ENCODE data around the gene ODF4.
"Not testable (repeated sequence)": the region's sequence is repeated elsewhere in the genome, so short reads cannot be mapped to it uniquely, and the experiment has no call there.

ODF4 gene

DNA sequence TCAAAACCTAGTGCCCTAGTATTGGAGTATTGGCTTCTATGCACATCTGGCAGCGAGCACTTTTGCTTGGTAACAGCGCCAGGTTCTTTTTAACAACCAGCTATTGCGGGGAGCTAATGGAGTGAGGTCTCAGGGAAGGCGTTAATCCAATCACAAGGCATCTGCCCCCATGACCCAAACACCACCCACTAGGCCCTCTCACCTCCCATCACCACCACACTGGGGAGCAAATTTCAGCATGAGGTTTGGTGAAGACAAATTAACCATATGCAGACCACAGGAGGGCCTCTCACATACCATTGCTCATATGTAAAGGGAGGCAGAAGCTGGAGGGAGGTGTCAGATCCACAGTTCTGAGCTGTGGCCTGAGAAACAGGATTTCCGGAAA lies 893 bp upstream of the ODF4 start:
- Mint-ChIP-seq H3K27me3 (peaks cover 0 to 6% of the 10 kb centered on the region in 2 donors), H3K27ac (no peak overlapping the region), H3K36me3 (no peaks in the 10 kb centered on the region), H3K9me3 (no peaks in the 10 kb centered on the region), H3K4me1 (peaks cover 8 to 13% of the 10 kb centered on the region in 2 donors), H3K4me3 (no peak overlapping the region)
- no peak for DNase-seq
- no peak for ATAC-seq (replicated peaks)

DNA sequence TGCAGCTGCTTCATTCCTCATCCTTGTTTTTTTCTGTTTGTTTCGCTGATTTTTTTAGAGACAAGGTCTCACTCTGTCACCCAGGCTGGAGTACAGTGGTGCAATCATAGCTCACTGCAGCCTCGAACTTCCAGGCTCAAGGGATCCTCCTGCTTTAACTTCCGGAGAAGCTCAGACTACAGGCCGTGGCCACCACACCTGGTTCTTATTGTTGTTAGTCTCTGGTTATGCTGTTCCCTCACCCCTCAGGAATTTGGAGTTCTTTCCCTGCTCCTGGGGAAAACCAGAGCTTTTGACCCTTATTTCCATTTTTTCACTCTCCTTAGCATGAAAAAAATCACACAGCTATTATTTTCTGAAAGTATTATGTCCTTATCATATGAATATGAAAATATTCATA lies 1.8 kb downstream of the ODF4 start:
- H3K4me1 Mint-ChIP-seq: peaks cover 8 to 13% of the 10 kb centered on the region in 2 donors
- no peaks in the 10 kb centered on the region for H3K36me3 Mint-ChIP-seq
- H3K27me3 Mint-ChIP-seq: peaks cover 15 to 19% of the 10 kb centered on the region in 2 donors

DNA sequence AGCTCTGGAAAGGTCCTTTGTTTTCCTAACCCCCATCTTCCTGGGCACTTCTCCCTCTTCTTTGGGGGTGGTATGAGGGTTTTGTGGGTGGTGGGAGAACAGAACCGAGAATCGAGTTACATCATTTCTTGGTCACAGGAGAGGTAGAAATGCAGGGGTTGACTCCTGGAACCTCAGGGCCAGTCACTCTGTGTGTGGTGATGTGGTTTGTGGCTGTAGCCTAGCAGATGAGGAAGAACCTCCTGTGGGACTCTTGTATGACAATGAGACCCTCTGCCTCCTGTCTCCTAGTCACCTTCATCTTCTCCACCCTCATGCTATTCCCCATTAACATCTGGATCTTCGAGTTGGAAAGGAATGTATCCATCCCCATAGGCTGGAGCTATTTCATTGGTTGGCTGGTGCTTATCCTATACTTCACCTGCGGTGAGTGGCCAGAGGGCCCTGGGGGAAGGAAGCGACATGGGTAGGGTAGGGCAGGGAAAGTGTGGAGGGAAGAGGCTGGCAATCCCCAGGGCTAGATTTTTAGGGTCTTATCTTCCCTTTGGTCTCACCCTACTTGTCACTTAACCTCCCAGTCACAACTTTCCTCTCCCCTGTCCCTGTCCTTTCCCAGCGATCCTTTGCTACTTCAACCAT lies 5.5 kb downstream of the ODF4 start:
- Mint-ChIP-seq H3K4me3 (no peak overlapping the region), H3K4me1 (no peaks in the 10 kb centered on the region), H3K27me3 (peaks cover 27 to 36% of the 10 kb centered on the region in 2 donors), H3K27ac (no peak overlapping the region), H3K9me3 (no peaks in the 10 kb centered on the region), H3K36me3 (no peaks in the 10 kb centered on the region)
- ATAC-seq (replicated peaks): peak; percentile 45 to 53
- no peak for DNase-seq

More for the DNA sequence above, 1.8 kb downstream of the ODF4 start:
- no peak overlapping the region for H3K4me3 Mint-ChIP-seq
- no peak overlapping the region for H3K27ac Mint-ChIP-seq
- H3K9me3 Mint-ChIP-seq: no peaks in the 10 kb centered on the region
- ATAC-seq (replicated peaks): no peak
- no peak for DNase-seq

GRCh38 chr17:8345951-8346665 lies 6.5 kb downstream of the ODF4 start:
- DNase-seq (no peak), ATAC-seq (replicated peaks) (no peak)
- peaks cover 27 to 40% of the 10 kb centered on the region in 2 donors for H3K27me3 Mint-ChIP-seq
- no peaks in the 10 kb centered on the region for H3K36me3 Mint-ChIP-seq
- H3K9me3 Mint-ChIP-seq: no peaks in the 10 kb centered on the region
- no peaks in the 10 kb centered on the region for H3K4me1 Mint-ChIP-seq
- no peak overlapping the region for H3K4me3 Mint-ChIP-seq
- no peak overlapping the region for H3K27ac Mint-ChIP-seq

GRCh38 chr17:8347001-8347400 lies 7.4 kb downstream of the ODF4 start:
- H3K27ac Mint-ChIP-seq; H3K9me3 Mint-ChIP-seq; H3K4me1 Mint-ChIP-seq; DNase-seq; H3K36me3 Mint-ChIP-seq; H3K4me3 Mint-ChIP-seq; ATAC-seq (replicated peaks): not testable (repeated sequence)
- peaks cover 27 to 40% of the 10 kb centered on the region in 2 donors for H3K27me3 Mint-ChIP-seq

DNA sequence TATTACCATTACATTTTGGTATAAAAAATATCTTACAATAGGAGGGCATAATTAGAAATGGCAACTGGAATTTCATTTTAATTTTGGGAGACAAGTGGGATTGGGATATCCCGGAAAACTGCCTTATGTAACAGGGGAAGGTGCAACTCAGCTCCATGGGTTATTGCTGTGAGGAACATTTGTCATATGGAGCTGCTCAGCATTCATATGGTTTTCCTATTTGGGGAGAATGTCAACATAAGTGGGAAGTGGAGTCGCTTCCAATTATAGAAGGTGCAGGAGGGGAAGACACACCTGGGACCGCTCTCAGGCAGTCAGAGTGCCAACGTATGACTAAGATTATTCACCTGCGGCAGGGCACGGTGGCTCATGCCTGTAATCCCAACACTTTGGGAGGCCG lies 10.7 kb downstream of the ODF4 start:
- no peak for DNase-seq
- no peak overlapping the region for H3K27ac Mint-ChIP-seq
- no peak for ATAC-seq (replicated peaks)
- no peaks in the 10 kb centered on the region for H3K36me3 Mint-ChIP-seq
- peaks cover 0 to 5% of the 10 kb centered on the region in 2 donors for H3K4me1 Mint-ChIP-seq
- peaks cover 26 to 31% of the 10 kb centered on the region in 2 donors for H3K27me3 Mint-ChIP-seq
- no peak overlapping the region for H3K4me3 Mint-ChIP-seq
- H3K9me3 Mint-ChIP-seq: no peaks in the 10 kb centered on the region

GRCh38 chr17:8353736-8354135 lies 14.1 kb downstream of the ODF4 start:
- ATAC-seq (replicated peaks): no peak
- Mint-ChIP-seq H3K27me3 (peaks cover 5 to 11% of the 10 kb centered on the region in 2 donors), H3K4me3 (no peak overlapping the region), H3K9me3 (no peaks in the 10 kb centered on the region), H3K36me3 (peaks cover 0 to 2% of the 10 kb centered on the region in 2 donors), H3K4me1 (peaks cover 0 to 5% of the 10 kb centered on the region in 2 donors), H3K27ac (no peak overlapping the region)
- no peak for DNase-seq

- Mint-ChIP-seq H3K4me1 (peaks cover 0 to 5% of the 10 kb centered on the region in 2 donors), H3K9me3 (no peaks in the 10 kb centered on the region), H3K36me3 (peaks cover 0 to 2% of the 10 kb centered on the region in 2 donors), H3K27me3 (peaks cover 5 to 11% of the 10 kb centered on the region in 2 donors), H3K27ac (no peak overlapping the region), H3K4me3 (no peak overlapping the region)
- ATAC-seq (replicated peaks) (no peak), DNase-seq (no peak)
Measured at GRCh38 chr17:8354236-8354635, 14.6 kb downstream of the ODF4 start.

GRCh38 chr17:8357910-8358309 lies 18.3 kb downstream of the ODF4 start:
- H3K4me3 Mint-ChIP-seq: no peak overlapping the region
- no peak overlapping the region for H3K27ac Mint-ChIP-seq
- peaks cover 0 to 2% of the 10 kb centered on the region in 2 donors for H3K36me3 Mint-ChIP-seq
- no peaks in the 10 kb centered on the region for H3K9me3 Mint-ChIP-seq
- H3K27me3 Mint-ChIP-seq: no peaks in the 10 kb centered on the region
- peaks cover 7 to 11% of the 10 kb centered on the region in 2 donors for H3K4me1 Mint-ChIP-seq
- ATAC-seq (replicated peaks) (no peak), DNase-seq (no peak)

DNA sequence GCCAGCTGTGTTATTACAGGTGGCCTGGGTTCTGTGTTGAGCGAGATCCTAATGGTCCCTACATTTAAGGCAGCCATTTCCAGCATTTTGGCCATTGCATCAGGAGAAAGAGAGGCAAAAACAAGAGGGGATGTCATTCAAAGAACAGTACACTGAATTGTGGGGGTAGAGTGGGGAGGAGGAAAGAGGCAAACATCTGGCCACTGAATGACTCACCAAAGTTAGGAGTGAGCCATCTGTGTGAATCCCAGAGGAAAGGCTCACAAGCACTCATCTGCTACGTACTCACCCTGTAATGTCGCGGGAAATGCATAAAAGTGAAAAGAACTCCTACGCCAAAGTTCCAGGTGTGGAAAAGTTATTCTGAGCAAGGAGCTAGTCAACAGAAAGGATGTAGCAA lies 20.1 kb downstream of the ODF4 start:
- Mint-ChIP-seq H3K27me3 (no peaks in the 10 kb centered on the region), H3K27ac (no peak overlapping the region), H3K4me3 (no peak overlapping the region), H3K4me1 (peaks cover 6 to 7% of the 10 kb centered on the region in 2 donors), H3K9me3 (no peaks in the 10 kb centered on the region), H3K36me3 (peaks cover 0 to 4% of the 10 kb centered on the region in 2 donors)
- ATAC-seq (replicated peaks): peak in 1 of 2 donors; percentile 58
- no peak for DNase-seq

DNA sequence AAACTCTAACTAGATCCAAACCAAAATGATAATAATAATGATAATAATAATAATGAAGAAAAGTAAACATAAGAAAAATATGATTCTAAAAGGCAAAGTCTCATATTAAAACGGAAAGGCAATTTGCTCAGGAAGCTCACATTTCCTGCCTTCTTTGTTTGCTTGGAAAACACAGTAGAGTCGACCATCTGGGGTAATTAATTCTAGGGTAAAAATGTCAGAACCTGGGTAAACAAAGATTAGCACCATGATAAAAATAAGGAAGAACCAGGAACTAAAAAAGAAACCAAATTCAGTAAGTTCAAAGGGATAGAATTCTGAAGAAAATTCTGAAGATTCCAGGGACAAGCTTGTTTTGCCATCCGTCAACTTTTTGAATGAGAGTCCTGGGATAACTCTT lies 20.6 kb downstream of the ODF4 start:
- Mint-ChIP-seq H3K4me1 (peaks cover 6 to 7% of the 10 kb centered on the region in 2 donors), H3K4me3 (no peak overlapping the region), H3K27me3 (no peaks in the 10 kb centered on the region), H3K36me3 (peaks cover 0 to 4% of the 10 kb centered on the region in 2 donors), H3K9me3 (no peaks in the 10 kb centered on the region), H3K27ac (no peak overlapping the region)
- DNase-seq (no peak), ATAC-seq (replicated peaks) (no peak)

GRCh38 chr17:8360751-8361150 lies 21.1 kb downstream of the ODF4 start:
- ATAC-seq (replicated peaks): no peak
- no peaks in the 10 kb centered on the region for H3K27me3 Mint-ChIP-seq
- H3K36me3 Mint-ChIP-seq: peaks cover 0 to 4% of the 10 kb centered on the region in 2 donors
- DNase-seq: no peak
- H3K27ac Mint-ChIP-seq: no peak overlapping the region
- H3K4me1 Mint-ChIP-seq: peaks cover 6 to 7% of the 10 kb centered on the region in 2 donors
- no peaks in the 10 kb centered on the region for H3K9me3 Mint-ChIP-seq
- no peak overlapping the region for H3K4me3 Mint-ChIP-seq

DNA sequence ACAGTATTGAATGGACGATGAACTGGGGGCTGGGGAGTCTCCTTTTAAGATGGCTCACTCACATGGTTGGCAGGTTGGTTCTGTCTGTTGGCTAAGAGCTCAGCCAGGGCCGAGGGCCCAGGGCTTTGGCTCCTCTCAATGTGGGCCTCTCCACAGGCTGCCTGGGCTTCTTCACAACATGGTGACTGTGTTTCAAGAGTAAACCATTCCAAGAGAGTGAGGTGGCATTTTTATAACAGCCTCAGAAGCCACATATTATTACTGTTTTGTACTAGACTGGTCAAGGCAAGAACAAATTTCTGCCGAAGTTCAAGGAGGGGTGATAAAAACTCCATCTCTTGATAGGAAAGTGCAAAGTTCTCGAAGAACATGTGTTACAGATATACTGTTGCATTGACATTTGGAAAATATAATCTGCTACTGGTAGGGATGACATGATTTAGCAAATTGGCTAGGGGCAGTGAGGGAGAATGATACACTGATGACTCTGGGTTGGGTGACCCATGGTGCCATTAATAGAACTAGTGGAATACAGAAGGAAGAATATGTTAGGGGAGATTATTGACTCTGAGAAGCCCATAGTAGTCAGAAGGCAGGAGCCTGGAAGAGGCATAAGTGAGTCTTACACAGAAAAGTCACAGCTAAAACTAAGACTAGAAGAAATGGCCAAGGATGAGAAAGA lies 23.2 kb downstream of the ODF4 start:
- Mint-ChIP-seq H3K9me3 (no peaks in the 10 kb centered on the region), H3K36me3 (peaks cover 3 to 4% of the 10 kb centered on the region in 2 donors), H3K27me3 (no peaks in the 10 kb centered on the region), H3K4me1 (peaks cover 6 to 7% of the 10 kb centered on the region in 2 donors), H3K27ac (no peak overlapping the region), H3K4me3 (no peak overlapping the region)
- ATAC-seq (replicated peaks) (no peak), DNase-seq (no peak)

- no peak overlapping the region for H3K4me3 Mint-ChIP-seq
- H3K27ac Mint-ChIP-seq: no peak overlapping the region
- H3K36me3 Mint-ChIP-seq: peaks cover 13 to 21% of the 10 kb centered on the region in 2 donors
- no peak for DNase-seq
- no peaks in the 10 kb centered on the region for H3K9me3 Mint-ChIP-seq
- no peaks in the 10 kb centered on the region for H3K27me3 Mint-ChIP-seq
- no peak for ATAC-seq (replicated peaks)
- peaks cover 5 to 12% of the 10 kb centered on the region in 2 donors for H3K4me1 Mint-ChIP-seq
Measured at GRCh38 chr17:8365143-8365542, 25.5 kb downstream of the ODF4 start.

Measured in stimulated activated naive B cell treated with anti-CD40 and anti-IgM and Interleukin-4, amounts not matched to agents 10 μg/mL and 1 μg/mL and 100 μg/mL, for 72 hours (primary cell).